ENCODE data around the gene C19orf81. TPM values are rescaled to one million over a fixed set of nuclear protein-coding genes. Genes with fewer than 3 reads are reported as not detected.

C19orf81 gene
- polyA plus RNA-seq, 1 donor from 2014 or later = 28.3 TPM

DNA sequence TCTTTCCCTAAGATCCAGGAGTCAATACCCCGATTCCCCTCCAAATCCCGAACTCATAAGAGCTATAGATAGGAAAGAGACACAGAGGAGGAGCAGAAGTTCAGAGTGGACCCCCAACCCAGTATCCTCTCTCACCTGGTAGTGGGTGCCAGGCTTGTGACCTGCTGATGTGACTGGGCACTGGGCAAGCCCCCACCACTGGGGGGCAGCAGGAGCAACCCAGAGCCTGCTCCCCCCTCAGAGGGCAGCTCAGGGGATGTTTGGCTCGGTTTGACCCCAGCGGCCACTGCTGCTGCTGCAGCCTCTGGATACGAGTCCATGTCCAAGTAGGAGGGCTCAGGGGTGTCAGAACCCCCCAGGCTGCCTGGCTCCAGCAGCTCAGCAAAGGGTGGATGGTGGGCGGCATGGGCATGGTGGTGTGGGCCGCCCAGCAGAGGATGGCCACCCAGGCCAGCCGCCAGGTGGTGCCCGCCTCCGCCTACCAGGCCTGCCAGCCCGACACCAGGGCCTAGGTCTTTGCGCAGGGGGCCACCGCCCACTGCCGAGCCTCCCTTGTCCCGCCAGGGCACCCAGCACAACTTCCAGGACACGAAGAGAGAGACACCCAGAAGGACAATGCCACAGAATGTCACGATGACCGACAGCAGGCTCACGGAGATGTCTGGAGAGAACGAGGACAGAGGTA lies 17.0 kb upstream of the C19orf81 start:
- Histone ChIP-seq H3K79me2 (replicated peaks; ENCODE audit: insufficient read depth, low read length) (no peaks in the 10 kb centered on the region), H3K4me2 (ENCODE audit: low read length) (no peak overlapping the region), H3K27me3 (ENCODE audit: insufficient read depth, low read depth, low read length) (no peaks in the 10 kb centered on the region), H3K9me2 (ENCODE audit: insufficient read depth, low read length) (no peaks in the 10 kb centered on the region), H3F3A (ENCODE audit: insufficient read depth, low read length, poor library complexity, severe bottlenecking) (no peaks in the 10 kb centered on the region), H3K36me3 (ENCODE audit: insufficient read depth, low read length) (no peaks in the 10 kb centered on the region), H3K9me3 (ENCODE audit: low read length) (peaks cover 8% of the 10 kb centered on the region), H2AFZ (ENCODE audit: low read depth, low read length) (no peak overlapping the region), H3K9ac (ENCODE audit: low read length) (no peak overlapping the region), H3K4me3 (ENCODE audit: low read length) (no peak overlapping the region), H3K27ac (ENCODE audit: low read length) (no peak overlapping the region), H4K20me1 (ENCODE audit: insufficient read depth) (no peaks in the 10 kb centered on the region)
- TF ChIP-seq, protein P1, sequence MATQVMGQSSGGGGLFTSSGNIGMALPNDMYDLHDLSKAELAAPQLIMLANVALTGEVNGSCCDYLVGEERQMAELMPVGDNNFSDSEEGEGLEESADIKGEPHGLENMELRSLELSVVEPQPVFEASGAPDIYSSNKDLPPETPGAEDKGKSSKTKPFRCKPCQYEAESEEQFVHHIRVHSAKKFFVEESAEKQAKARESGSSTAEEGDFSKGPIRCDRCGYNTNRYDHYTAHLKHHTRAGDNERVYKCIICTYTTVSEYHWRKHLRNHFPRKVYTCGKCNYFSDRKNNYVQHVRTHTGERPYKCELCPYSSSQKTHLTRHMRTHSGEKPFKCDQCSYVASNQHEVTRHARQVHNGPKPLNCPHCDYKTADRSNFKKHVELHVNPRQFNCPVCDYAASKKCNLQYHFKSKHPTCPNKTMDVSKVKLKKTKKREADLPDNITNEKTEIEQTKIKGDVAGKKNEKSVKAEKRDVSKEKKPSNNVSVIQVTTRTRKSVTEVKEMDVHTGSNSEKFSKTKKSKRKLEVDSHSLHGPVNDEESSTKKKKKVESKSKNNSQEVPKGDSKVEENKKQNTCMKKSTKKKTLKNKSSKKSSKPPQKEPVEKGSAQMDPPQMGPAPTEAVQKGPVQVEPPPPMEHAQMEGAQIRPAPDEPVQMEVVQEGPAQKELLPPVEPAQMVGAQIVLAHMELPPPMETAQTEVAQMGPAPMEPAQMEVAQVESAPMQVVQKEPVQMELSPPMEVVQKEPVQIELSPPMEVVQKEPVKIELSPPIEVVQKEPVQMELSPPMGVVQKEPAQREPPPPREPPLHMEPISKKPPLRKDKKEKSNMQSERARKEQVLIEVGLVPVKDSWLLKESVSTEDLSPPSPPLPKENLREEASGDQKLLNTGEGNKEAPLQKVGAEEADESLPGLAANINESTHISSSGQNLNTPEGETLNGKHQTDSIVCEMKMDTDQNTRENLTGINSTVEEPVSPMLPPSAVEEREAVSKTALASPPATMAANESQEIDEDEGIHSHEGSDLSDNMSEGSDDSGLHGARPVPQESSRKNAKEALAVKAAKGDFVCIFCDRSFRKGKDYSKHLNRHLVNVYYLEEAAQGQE (IDR thresholded peaks at IDR 0.05; ENCODE audit: borderline replicate concordance) = no peak
- TF ChIP-seq MXI1 (conservative IDR thresholded peaks at IDR 0.05; ENCODE audit: poor library complexity, severe bottlenecking) (no peak), RAD21 (conservative IDR thresholded peaks at IDR 0.05) (no peak), POLR2AphosphoS5 (IDR thresholded peaks at IDR 0.05) (no peak), SMC3 (conservative IDR thresholded peaks at IDR 0.05; ENCODE audit: poor library complexity) (no peak)

DNA sequence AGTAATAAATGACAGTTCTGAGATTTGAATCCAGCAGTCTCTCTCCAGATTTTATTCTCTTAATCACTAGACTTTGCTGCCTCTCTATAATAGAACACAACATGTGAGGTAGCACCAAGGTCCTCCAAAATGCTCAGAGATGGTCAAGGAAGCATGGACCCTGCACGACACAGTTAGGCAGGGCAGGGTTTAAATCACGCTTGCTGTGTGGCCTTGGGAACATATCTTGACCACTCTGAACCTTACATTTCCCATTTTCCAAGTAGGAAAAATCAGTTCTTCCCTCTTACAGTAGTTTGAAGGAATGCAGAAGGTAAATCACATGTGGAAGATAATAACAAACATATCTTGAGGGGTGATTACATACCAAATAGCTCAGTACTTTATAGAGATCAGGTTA lies 15.9 kb upstream of the C19orf81 start:
- no peak overlapping the region for H3K27ac ChIP-seq (ENCODE audit: low read length)
- no peaks in the 10 kb centered on the region for H3K9me2 ChIP-seq (ENCODE audit: insufficient read depth, low read length)
- H3F3A ChIP-seq (ENCODE audit: insufficient read depth, low read length, poor library complexity, severe bottlenecking) = no peaks in the 10 kb centered on the region
- H3K9me3 ChIP-seq (ENCODE audit: low read length) = peaks cover 8% of the 10 kb centered on the region
- no peak overlapping the region for H2AFZ ChIP-seq (ENCODE audit: low read depth, low read length)
- no peak for TF ChIP-seq RAD21 (conservative IDR thresholded peaks at IDR 0.05)
- no peak for TF ChIP-seq CTCF (IDR thresholded peaks at IDR 0.05; ENCODE audit: poor library complexity, severe bottlenecking)
- TF ChIP-seq, protein P1 (IDR thresholded peaks at IDR 0.05; ENCODE audit: borderline replicate concordance) = no peak
- no peak for TF ChIP-seq MXI1 (conservative IDR thresholded peaks at IDR 0.05; ENCODE audit: poor library complexity, severe bottlenecking)
- no peak for TF ChIP-seq EP300 (conservative IDR thresholded peaks at IDR 0.05; ENCODE audit: poor library complexity, severe bottlenecking)
- no peak for TF ChIP-seq EZH2 (IDR thresholded peaks at IDR 0.05; ENCODE audit: borderline replicate concordance, insufficient read depth, low read length, poor library complexity, severe bottlenecking)
- no peak for TF ChIP-seq SMC3 (conservative IDR thresholded peaks at IDR 0.05; ENCODE audit: poor library complexity)
- no peak for TF ChIP-seq POLR2AphosphoS5 (IDR thresholded peaks at IDR 0.05)
- TF ChIP-seq TAF1 (IDR thresholded peaks at IDR 0.05; ENCODE audit: low read depth) = no peak
- H4K20me1 ChIP-seq (ENCODE audit: insufficient read depth) = no peaks in the 10 kb centered on the region
- H3K79me2 ChIP-seq (replicated peaks; ENCODE audit: insufficient read depth, low read length) = no peaks in the 10 kb centered on the region
- no peak overlapping the region for H3K4me2 ChIP-seq (ENCODE audit: low read length)
- no peaks in the 10 kb centered on the region for H3K36me3 ChIP-seq (ENCODE audit: insufficient read depth, low read length)
- no peak overlapping the region for H3K4me3 ChIP-seq (ENCODE audit: low read length)
- peaks cover 4% of the 10 kb centered on the region for H3K27me3 ChIP-seq (ENCODE audit: insufficient read depth, low read depth, low read length)
- no peak overlapping the region for H3K9ac ChIP-seq (ENCODE audit: low read length)
